Neural progenitor cell (in vitro differentiated cells): Measurements from ENCODE around the gene PELO. TPM values are rescaled to one million over a fixed set of nuclear protein-coding genes. Genes with fewer than 3 reads are reported as not detected.

Experiments
- DNase-seq: peaks from one replicate; pipeline ENCODE4 v3.0.0-alpha.2; 2016; ENCODE audit warnings: low spot score
- H2AFZ ChIP-seq: fragments of 200-600 bp; sonication (generic); replicated peaks from 2 replicates; pipeline ENCODE4 v1.6.1; 2016; ENCODE audit warnings: antibody characterized with exemption
- H3F3A ChIP-seq: fragments of 200-600 bp; sonication (generic); 2 replicates; pipeline ENCODE4 v1.6.1; 2016; ENCODE audit warnings: antibody characterized with exemption, low read depth
- H3K27ac ChIP-seq: fragments of 200-600 bp; sonication (generic); 2 replicates; pipeline ENCODE4 v1.5.1; 2016; ENCODE audit warnings: mild to moderate bottlenecking
- H3K27me3 ChIP-seq: fragments of 200-600 bp; sonication (generic); 2 replicates; pipeline ENCODE4 v1.6.1; 2016; ENCODE audit warnings: mild to moderate bottlenecking, moderate library complexity
- H3K36me3 ChIP-seq: fragments of 200-600 bp; sonication (generic); 2 replicates; pipeline ENCODE4 v1.5.1; 2016
- H3K4me1 ChIP-seq: fragments of 200-600 bp; sonication (generic); 2 replicates; pipeline ENCODE4 v1.6.1; 2016; ENCODE audit warnings: mixed run types
- H3K4me2 ChIP-seq: fragments of 200-600 bp; sonication (generic); 2 replicates; pipeline ENCODE4 v1.6.1; 2016
- H3K4me3 ChIP-seq: fragments of 200-600 bp; sonication (generic); 2 replicates; pipeline ENCODE4 v1.5.1; 2016
- H3K79me2 ChIP-seq: fragments of 200-600 bp; sonication (generic); 2 replicates; pipeline ENCODE4 v1.6.1; 2016; ENCODE audit warnings: low read depth
- H3K9ac ChIP-seq: fragments of 200-600 bp; sonication (generic); 2 replicates; pipeline ENCODE4 v1.6.1; 2016
- H3K9me3 ChIP-seq: fragments of 200-600 bp; sonication (generic); 2 replicates; pipeline ENCODE4 v1.5.1; 2016; ENCODE audit warnings: low read depth
- H4K20me1 ChIP-seq: fragments of 200-600 bp; sonication (generic); 2 replicates; pipeline ENCODE4 v1.6.1; 2016; ENCODE audit warnings: low read depth
- H3K27ac Mint-ChIP-seq: 3 replicates; pipeline ENCODE4 v1.8.0; 2021; ENCODE audit warnings: mixed read lengths
- H3K27me3 Mint-ChIP-seq: 2 replicates; pipeline ENCODE4 v1.8.0; 2022; ENCODE audit warnings: low read depth, mild to moderate bottlenecking, inconsistent platforms, moderate library complexity, mixed read lengths; ENCODE audit not compliant: insufficient read depth
- H3K36me3 Mint-ChIP-seq: 3 replicates; pipeline ENCODE4 v1.8.0; 2021; ENCODE audit warnings: mixed read lengths
- H3K4me1 Mint-ChIP-seq: 3 replicates; pipeline ENCODE4 v1.8.0; 2021; ENCODE audit warnings: mixed read lengths
- H3K4me3 Mint-ChIP-seq: 3 replicates; pipeline ENCODE4 v1.8.0; 2021; ENCODE audit warnings: mild to moderate bottlenecking, moderate library complexity, mixed read lengths
- H3K9me3 Mint-ChIP-seq: 3 replicates; pipeline ENCODE4 v1.8.0; 2020; ENCODE audit warnings: mixed read lengths
- EZH2 ChIP-seq: fragments of 200-600 bp; sonication (generic); IDR thresholded peaks from 2 replicates; pipeline ENCODE4 v1.6.1; 2017; ENCODE audit warnings: antibody characterized with exemption, mild to moderate bottlenecking, moderate library complexity
- EZH2phosphoT487 ChIP-seq: fragments of 200-600 bp; sonication (generic); IDR thresholded peaks from 2 replicates; pipeline ENCODE4 v1.6.1; 2017; ENCODE audit warnings: antibody characterized with exemption
- total RNA-seq: library from RNA; depleted of rRNA; stranded (reverse); fragments of >200 nt; gene quantifications from 2 replicates; pipeline ENCODE4 v1.2.3, GENCODE V29; 2015; ENCODE audit warnings: low replicate concordance
- TF ChIP-seq, protein P1 (sequence below): fragments of 200-600 bp; sonication (generic); IDR thresholded peaks from 2 replicates; pipeline ENCODE4 v1.5.1; 2017; ENCODE audit warnings: antibody characterized with exemption, mild to moderate bottlenecking

PELO gene
- total RNA-seq, 1 donor from 2014 or later, result 8.5 TPM

DNA sequence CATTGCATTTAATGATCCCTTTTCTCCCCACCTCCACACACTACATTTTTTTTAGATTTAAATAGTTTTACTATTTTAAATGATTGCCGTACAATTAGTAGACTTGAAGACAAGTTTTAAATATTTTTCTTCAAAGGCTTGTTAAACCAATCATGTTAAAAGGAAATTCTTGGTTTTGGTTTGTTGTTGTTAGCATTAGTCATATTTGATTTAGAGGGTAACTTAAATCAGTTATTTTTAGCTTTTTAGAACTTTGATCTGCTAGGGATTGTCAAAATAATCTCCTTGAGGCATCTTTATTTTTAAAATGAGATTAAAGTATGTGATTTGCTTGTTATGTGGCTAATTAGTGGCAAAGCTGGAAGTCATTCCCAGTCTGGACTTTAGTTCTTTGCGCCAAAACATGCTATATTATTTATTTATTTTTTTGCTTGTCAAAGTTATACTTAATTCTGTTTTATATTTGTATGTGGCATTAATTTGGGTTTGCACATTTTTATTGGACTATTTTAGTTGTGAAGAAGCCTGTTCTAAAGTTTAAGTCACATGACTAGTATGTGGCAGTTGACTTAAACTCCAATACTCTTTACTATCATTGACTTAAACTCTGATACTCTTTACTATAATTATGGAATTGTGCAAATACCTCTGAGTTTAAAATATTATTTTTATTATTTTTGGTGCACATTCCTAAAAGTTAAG lies 14.7 kb downstream of the PELO start:
- peak overlapping the region; percentile 75 for H3K4me3 Mint-ChIP-seq
- H3K9me3 ChIP-seq, result no peaks in the 10 kb centered on the region
- no peaks in the 10 kb centered on the region for H3K27me3 ChIP-seq
- peak overlapping the region; percentile 87 for H3K4me2 ChIP-seq
- H3K27ac ChIP-seq, result no peak overlapping the region
- peak overlapping the region; percentile 3 for H3K9ac ChIP-seq
- H3K4me1 ChIP-seq, result peaks cover 31% of the 10 kb centered on the region
- H3K4me1 Mint-ChIP-seq, result peaks cover 48% of the 10 kb centered on the region
- no peak overlapping the region for H3K27ac Mint-ChIP-seq
- H2AFZ ChIP-seq, result no peak overlapping the region
- peaks cover 6% of the 10 kb centered on the region for H3K27me3 Mint-ChIP-seq
- no peak for DNase-seq
- H3K79me2 ChIP-seq, result peaks cover 49% of the 10 kb centered on the region
- no peaks in the 10 kb centered on the region for H3K36me3 ChIP-seq
- H3K9me3 Mint-ChIP-seq, result no peaks in the 10 kb centered on the region
- peaks cover 25% of the 10 kb centered on the region for H4K20me1 ChIP-seq
- H3K4me3 ChIP-seq, result peak overlapping the region; percentile 74
- TF ChIP-seq, protein P1, sequence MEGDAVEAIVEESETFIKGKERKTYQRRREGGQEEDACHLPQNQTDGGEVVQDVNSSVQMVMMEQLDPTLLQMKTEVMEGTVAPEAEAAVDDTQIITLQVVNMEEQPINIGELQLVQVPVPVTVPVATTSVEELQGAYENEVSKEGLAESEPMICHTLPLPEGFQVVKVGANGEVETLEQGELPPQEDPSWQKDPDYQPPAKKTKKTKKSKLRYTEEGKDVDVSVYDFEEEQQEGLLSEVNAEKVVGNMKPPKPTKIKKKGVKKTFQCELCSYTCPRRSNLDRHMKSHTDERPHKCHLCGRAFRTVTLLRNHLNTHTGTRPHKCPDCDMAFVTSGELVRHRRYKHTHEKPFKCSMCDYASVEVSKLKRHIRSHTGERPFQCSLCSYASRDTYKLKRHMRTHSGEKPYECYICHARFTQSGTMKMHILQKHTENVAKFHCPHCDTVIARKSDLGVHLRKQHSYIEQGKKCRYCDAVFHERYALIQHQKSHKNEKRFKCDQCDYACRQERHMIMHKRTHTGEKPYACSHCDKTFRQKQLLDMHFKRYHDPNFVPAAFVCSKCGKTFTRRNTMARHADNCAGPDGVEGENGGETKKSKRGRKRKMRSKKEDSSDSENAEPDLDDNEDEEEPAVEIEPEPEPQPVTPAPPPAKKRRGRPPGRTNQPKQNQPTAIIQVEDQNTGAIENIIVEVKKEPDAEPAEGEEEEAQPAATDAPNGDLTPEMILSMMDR, result no peak
- TF ChIP-seq EZH2, result no peak
- TF ChIP-seq EZH2phosphoT487, result no peak
- peaks cover 9% of the 10 kb centered on the region for H3K36me3 Mint-ChIP-seq
- H3F3A ChIP-seq, result peaks cover 39% of the 10 kb centered on the region

DNA sequence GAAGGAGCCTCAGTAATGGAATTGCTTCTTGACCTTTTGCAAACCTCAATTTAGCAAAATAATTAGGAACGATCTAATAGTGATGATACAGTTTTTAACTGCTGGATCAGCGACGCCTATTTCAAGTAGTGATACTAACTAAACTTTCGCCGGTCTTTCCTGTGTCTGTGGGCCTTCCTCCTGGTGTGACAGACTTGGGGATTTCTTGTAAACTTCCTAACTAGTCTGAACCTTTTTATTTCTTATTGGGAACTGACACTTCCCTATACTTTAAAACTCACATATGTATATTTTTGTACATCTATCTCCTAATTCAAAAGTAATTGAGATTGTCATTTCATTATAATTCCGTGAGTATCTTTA lies 15.2 kb downstream of the PELO start:
- Histone ChIP-seq H3K79me2 (peaks cover 49% of the 10 kb centered on the region), H4K20me1 (peaks cover 25% of the 10 kb centered on the region), H3K9me3 (no peaks in the 10 kb centered on the region), H3K27me3 (no peaks in the 10 kb centered on the region), H3K4me2 (peak overlapping the region; percentile 87), H3K4me3 (peak overlapping the region; percentile 74), H3F3A (peaks cover 39% of the 10 kb centered on the region), H3K36me3 (no peaks in the 10 kb centered on the region), H3K27ac (no peak overlapping the region), H3K9ac (no peak overlapping the region), H3K4me1 (peaks cover 31% of the 10 kb centered on the region), H2AFZ (no peak overlapping the region)
- TF ChIP-seq, protein P1, result no peak
- no peaks in the 10 kb centered on the region for H3K9me3 Mint-ChIP-seq
- DNase-seq, result no peak
- peak overlapping the region; percentile 30 for H3K4me3 Mint-ChIP-seq
- H3K36me3 Mint-ChIP-seq, result peaks cover 9% of the 10 kb centered on the region
- H3K4me1 Mint-ChIP-seq, result peaks cover 42% of the 10 kb centered on the region
- peaks cover 6% of the 10 kb centered on the region for H3K27me3 Mint-ChIP-seq
- no peak overlapping the region for H3K27ac Mint-ChIP-seq

DNA sequence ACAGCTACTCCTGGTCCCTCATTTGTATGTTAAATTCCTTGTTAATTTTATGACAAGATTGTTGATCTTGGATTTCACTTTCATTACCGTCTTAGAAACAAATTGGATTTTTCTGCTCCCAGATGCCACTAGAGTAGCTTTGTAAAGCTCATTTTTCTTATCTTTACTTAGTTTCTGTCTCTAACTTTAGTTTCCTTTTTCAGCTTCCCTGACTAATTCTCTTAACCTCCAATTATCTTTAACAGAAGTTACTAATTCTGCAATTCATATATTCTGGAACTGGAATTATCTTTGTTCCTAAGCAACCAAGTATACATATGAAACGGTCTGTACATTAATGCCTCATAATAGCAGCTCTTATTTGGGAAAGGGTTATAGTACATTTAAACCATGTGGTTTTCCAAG lies 16.7 kb downstream of the PELO start:
- Histone ChIP-seq H3K4me1 (peaks cover 24% of the 10 kb centered on the region), H3K9me3 (no peaks in the 10 kb centered on the region), H3K9ac (no peak overlapping the region), H3K27me3 (no peaks in the 10 kb centered on the region), H3F3A (peaks cover 30% of the 10 kb centered on the region), H3K79me2 (peaks cover 44% of the 10 kb centered on the region), H3K36me3 (no peaks in the 10 kb centered on the region), H3K4me2 (no peak overlapping the region), H2AFZ (no peak overlapping the region), H4K20me1 (peaks cover 25% of the 10 kb centered on the region), H3K4me3 (no peak overlapping the region), H3K27ac (no peak overlapping the region)
- no peak for DNase-seq
- TF ChIP-seq EZH2phosphoT487 (no peak), EZH2 (no peak)
- TF ChIP-seq, protein P1, result no peak
- peaks cover 9% of the 10 kb centered on the region for H3K36me3 Mint-ChIP-seq
- H3K27ac Mint-ChIP-seq, result no peak overlapping the region
- H3K4me1 Mint-ChIP-seq, result peaks cover 30% of the 10 kb centered on the region
- peaks cover 5% of the 10 kb centered on the region for H3K27me3 Mint-ChIP-seq
- H3K9me3 Mint-ChIP-seq, result no peaks in the 10 kb centered on the region
- H3K4me3 Mint-ChIP-seq, result no peak overlapping the region
